ENCODE results near the gene ARL15.
"Not testable (repeated sequence)": the region's sequence is repeated elsewhere in the genome, so short reads cannot be mapped to it uniquely, and the experiment has no call there.

ARL15 gene

GRCh38 chr5:54090495-54091120, 219.8 kb downstream of the ARL15 start:
- DNase-seq (ENCODE audit: low spot score) = no peak

- DNase-seq (ENCODE audit: low spot score) = no peak
Measured at GRCh38 chr5:54088081-54088480, 222.3 kb downstream of the ARL15 start.

GRCh38 chr5:54087436-54087835, 222.9 kb downstream of the ARL15 start:
- DNase-seq (ENCODE audit: low spot score) = no peak

GRCh38 chr5:54086191-54086590, 224.2 kb downstream of the ARL15 start:
- DNase-seq (ENCODE audit: low spot score) = no peak

GRCh38 chr5:54084696-54085095, 225.7 kb downstream of the ARL15 start:
- no peak for DNase-seq (ENCODE audit: low spot score)

- no peak for DNase-seq (ENCODE audit: low spot score)
Measured at GRCh38 chr5:54083851-54084250, 226.5 kb downstream of the ARL15 start.

GRCh38 chr5:54083245-54083644, 227.1 kb downstream of the ARL15 start:
- no peak for DNase-seq (ENCODE audit: low spot score)

GRCh38 chr5:54081415-54081814, 229.0 kb downstream of the ARL15 start:
- no peak for DNase-seq (ENCODE audit: low spot score)

- DNase-seq (ENCODE audit: low spot score) = no peak
Measured at GRCh38 chr5:54080831-54081230, 229.5 kb downstream of the ARL15 start.

- no peak for DNase-seq (ENCODE audit: low spot score)
Measured at GRCh38 chr5:54073735-54074134, 236.6 kb downstream of the ARL15 start.

- no peak for DNase-seq (ENCODE audit: low spot score)
Measured at GRCh38 chr5:54073131-54073530, 237.2 kb downstream of the ARL15 start.

GRCh38 chr5:54066433-54066832, 243.9 kb downstream of the ARL15 start:
- DNase-seq (ENCODE audit: low spot score) = no peak

- DNase-seq (ENCODE audit: low spot score) = no peak
Measured at GRCh38 chr5:54063817-54064216, 246.6 kb downstream of the ARL15 start.

GRCh38 chr5:54062958-54063357, 247.4 kb downstream of the ARL15 start:
- DNase-seq (ENCODE audit: low spot score) = no peak

GRCh38 chr5:54060919-54061318, 249.5 kb downstream of the ARL15 start:
- not testable (repeated sequence) for DNase-seq (ENCODE audit: low spot score)

GRCh38 chr5:54049963-54050362, 260.4 kb downstream of the ARL15 start:
- DNase-seq (ENCODE audit: low spot score) = no peak

GRCh38 chr5:54049144-54049543, 261.2 kb downstream of the ARL15 start:
- DNase-seq (ENCODE audit: low spot score) = no peak

GRCh38 chr5:54045077-54045792, 265.1 kb downstream of the ARL15 start:
- no peak for DNase-seq (ENCODE audit: low spot score)

- not testable (repeated sequence) for DNase-seq (ENCODE audit: low spot score)
Measured at GRCh38 chr5:54044276-54044675, 266.1 kb downstream of the ARL15 start.

GRCh38 chr5:54040804-54041203, 269.6 kb downstream of the ARL15 start:
- DNase-seq (ENCODE audit: low spot score) = no peak

GRCh38 chr5:54040018-54040417, 270.4 kb downstream of the ARL15 start:
- DNase-seq (ENCODE audit: low spot score) = no peak

- no peak for DNase-seq (ENCODE audit: low spot score)
Measured at GRCh38 chr5:54037205-54037604, 273.2 kb downstream of the ARL15 start.

GRCh38 chr5:54030981-54031380, 279.4 kb downstream of the ARL15 start:
- DNase-seq (ENCODE audit: low spot score) = no peak

GRCh38 chr5:54024466-54024865, 285.9 kb downstream of the ARL15 start:
- DNase-seq (ENCODE audit: low spot score) = no peak
